Activated CD4-positive, CD25-positive, alpha-beta regulatory T cell treated with anti-CD3 and anti-CD28 coated beads, Interleukin-2, amount 50 U/mL, for 24 hours (primary cell): ENCODE data around the gene SLC26A5.
"Not testable (repeated sequence)": the region's sequence is repeated elsewhere in the genome, so short reads cannot be mapped to it uniquely, and the experiment has no call there.

Experiments
- ATAC-seq, 2 donors: fragments of 150-1000 bp; cut with Tn5 transposase; one replicate each; pipeline ENCODE4 v1.10.0; 2021; ENCODE audit warnings: mild to moderate bottlenecking in 1 of 2, moderate library complexity in 1 of 2

SLC26A5 gene, protein sequence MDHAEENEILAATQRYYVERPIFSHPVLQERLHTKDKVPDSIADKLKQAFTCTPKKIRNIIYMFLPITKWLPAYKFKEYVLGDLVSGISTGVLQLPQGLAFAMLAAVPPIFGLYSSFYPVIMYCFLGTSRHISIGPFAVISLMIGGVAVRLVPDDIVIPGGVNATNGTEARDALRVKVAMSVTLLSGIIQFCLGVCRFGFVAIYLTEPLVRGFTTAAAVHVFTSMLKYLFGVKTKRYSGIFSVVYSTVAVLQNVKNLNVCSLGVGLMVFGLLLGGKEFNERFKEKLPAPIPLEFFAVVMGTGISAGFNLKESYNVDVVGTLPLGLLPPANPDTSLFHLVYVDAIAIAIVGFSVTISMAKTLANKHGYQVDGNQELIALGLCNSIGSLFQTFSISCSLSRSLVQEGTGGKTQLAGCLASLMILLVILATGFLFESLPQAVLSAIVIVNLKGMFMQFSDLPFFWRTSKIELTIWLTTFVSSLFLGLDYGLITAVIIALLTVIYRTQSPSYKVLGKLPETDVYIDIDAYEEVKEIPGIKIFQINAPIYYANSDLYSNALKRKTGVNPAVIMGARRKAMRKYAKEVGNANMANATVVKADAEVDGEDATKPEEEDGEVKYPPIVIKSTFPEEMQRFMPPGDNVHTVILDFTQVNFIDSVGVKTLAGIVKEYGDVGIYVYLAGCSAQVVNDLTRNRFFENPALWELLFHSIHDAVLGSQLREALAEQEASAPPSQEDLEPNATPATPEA

DNA sequence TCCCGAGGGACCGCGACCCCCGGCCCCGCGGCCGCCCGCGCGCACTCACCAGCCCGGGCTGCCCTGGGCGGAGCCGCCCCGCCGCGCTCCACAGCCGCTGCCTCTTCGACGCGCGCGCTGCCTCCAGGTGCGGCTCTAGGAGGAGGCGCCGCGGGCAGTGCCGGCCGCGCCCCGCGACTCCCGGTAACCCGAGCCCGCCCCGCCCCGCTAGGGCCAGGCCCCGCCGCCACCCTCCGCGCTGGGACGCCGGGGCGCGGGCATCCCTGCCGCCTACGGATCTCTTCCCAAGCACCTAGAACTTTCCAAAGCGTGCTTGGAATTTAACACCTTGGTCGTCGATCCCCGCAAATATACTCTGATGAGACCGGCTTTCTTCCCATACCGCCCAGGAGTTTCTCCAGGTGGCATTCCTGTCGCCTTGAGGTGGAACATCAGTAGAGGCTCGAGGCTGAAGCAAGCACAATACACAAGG, at the start of gene SLC26A5:
Gene SLC26A5 (minus strand): TSS at position 159 of the 472 bp plus-strand sequence. CDS start 24,693 bp downstream, outside the sequence.
- peak; percentile 38 to 65 for ATAC-seq

- no peak for ATAC-seq
Measured at GRCh38 chr7:103487419-103487818, 41.4 kb upstream of the SLC26A5 start.

DNA sequence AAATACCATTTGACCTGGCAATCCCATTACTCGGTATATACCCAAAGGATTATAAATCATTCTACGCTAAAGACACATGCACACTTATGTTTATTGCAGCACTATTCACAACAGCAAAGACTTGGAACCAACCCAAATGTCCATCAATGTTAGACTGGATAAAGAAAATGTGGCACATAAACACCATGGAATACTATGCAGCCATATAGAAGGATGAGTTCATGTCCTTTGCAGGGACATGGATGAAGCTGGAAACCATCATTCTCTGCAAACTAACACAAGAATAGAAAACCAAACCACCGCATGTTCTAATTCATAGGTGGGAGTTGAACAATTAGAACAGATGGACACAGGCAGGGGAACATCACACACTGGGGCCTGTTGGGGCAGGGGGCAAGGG, 40.9 kb upstream of the SLC26A5 start:
- ATAC-seq = not testable (repeated sequence)

DNA sequence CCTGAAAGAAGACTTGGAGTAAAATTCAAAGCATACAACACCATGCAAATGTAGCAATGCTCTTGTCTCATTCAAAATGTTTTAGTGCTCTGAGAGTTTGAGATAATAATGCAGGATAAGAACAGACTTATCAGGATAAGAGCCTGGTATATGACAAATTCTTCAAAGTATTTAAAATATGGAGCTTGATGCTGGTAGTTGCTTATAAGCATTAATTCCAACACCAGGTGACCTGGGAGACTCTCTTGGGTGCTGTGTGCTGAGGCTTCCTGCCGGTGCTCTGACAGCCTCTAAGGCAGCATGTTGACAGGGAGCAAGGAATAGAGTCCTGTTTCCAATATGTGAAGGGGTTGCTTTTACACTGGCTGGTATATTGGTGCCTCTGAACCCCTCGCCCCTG, 34.8 kb upstream of the SLC26A5 start:
- no peak for ATAC-seq

DNA sequence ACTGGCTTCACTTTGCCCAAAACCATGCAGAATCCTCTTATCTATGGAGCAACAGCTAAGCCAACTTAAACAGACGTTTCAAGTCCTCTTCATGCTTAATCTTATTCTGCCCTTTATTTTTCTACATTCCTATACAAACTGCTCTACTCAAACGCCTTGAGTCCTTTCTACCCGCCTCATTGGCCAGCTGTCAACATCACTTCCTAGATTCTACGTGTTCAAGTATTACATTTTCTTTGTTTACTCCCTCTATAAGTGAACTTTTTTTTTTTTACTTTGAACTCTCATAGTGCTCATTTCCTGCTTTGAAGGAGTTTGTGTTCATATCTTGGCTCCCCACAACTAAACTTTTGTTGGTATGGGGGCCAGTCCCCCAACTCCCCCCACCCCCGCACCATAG, 28.9 kb upstream of the SLC26A5 start:
- ATAC-seq = no peak

- ATAC-seq = no peak
Measured at GRCh38 chr7:103469095-103469948, 23.3 kb upstream of the SLC26A5 start.

- ATAC-seq = no peak
Measured at GRCh38 chr7:103466814-103467213, 20.8 kb upstream of the SLC26A5 start.

- no peak for ATAC-seq
Measured at GRCh38 chr7:103462358-103462757, 16.4 kb upstream of the SLC26A5 start.

DNA sequence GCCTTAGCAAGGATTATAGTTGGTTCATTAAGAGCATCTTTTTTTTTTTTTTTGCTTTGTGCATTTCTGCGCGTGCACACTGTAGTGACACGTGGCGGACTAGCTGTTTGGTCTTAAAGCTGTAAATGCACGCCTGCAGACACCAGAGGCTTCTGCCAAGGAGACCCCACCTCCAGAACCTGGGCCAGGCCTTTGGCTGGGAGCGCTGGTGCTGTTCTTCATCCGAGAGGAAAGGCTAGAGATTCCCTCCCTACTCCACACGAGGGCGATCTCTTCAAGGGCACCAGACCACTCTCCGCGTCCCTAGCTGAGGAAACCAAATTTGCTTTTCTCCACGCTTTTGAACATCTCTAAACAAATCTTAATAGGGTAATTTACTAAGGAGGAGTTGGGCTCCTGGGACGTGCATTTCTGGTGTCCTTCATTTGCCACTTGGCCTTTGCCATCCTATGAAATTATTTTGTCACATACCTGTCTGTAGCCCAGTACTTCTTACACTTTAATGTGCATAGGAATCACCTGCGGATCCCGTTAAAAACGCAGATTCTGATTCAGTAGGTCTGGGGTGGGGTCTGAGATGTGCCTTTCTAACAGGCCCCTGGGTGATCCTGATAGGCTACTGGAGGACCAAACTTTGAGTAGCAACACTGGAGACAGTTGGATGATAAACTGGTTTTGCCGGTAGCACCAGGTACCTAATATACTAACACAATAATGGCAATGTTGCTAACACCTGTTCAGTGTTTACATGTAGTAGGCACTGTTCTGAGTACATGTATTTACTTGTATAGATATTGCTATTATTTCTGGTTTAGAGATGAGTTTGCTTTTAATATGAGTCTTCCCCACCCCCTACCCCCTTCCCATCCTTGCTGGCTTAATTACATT, 1.3 kb upstream of the SLC26A5 start:
- peak in 1 of 2 donors; percentile 33 for ATAC-seq

- no peak for ATAC-seq
Measured at GRCh38 chr7:103445228-103446048, 569 bp downstream of the SLC26A5 start.

DNA sequence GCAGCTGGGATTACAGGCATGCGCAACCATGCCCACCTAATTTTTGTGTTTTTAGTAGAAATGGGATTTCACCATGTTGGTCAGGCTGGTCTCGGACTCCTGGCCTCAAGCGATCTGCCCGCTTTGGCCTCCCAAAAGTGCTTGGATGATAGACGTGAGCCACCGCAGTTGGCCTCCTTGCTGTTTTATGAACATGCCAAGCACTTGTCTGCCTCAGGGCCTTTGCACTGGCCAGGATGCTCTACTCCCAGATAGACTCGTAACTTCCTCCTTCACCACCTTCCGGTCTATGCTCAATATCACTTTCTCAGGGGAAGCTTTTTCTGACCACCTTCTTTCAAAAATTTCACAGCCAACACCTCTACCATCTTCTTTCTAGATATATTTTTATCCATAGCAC, 6.3 kb downstream of the SLC26A5 start:
- ATAC-seq = no peak

GRCh38 chr7:103437623-103438022, 8.4 kb downstream of the SLC26A5 start:
- no peak for ATAC-seq

DNA sequence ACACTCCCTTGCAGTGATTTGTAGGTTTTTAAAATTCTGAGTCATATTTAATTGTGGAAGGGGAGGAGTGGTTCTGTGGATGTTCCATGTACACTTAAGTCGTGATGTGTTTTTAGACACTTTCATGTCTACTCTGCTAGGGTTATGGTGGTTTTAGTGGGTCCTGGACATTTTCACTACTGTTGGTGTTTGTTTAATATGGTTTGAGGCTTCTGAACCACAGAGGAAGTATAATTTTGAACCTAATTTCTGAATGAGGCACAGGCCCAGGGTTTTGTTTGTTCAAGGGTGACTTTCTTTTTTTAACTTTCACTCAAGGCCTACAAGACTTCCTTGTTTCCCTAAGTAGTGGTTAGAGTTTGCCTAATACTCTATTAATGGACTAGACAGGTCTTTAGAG, 13.3 kb downstream of the SLC26A5 start:
- ATAC-seq = no peak

GRCh38 chr7:103425177-103425576, 20.8 kb downstream of the SLC26A5 start:
- ATAC-seq = no peak

DNA sequence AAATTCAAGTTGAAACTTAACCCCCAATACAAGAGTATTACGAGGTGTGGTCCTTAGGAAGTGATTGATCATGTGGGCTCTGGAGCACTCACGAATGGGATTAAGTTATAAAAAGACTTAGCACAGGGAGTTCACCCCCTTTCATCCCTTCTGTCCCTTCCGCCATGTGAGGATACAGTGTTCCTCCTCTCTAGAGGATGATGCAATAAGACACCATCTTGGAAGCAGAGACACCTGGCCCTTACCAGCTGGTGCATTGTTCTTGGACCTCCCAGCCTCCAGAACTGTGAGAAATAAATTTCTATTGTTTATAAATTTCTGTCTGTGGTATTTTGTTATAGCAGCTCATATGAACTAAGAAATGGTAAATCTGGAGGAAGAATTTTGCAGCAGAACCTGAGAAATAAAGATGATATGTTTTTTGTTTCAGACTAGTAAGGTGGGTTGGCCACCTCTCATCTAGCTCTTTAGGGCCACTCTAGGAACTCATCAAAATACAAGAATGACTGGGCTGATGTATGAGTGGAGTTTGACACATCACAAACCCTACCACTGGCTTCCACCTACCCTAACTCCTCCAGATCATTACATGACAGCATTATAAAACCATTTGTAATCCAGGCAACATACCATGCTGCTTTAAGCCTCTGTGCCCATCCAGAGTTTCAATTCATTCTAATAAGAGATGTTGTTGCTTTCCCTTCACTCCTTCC, 22.4 kb downstream of the SLC26A5 start:
- no peak for ATAC-seq

- ATAC-seq = no peak
Measured at GRCh38 chr7:103420857-103421384, 25.1 kb downstream of the SLC26A5 start.

- ATAC-seq = no peak
Measured at GRCh38 chr7:103418241-103418640, 27.8 kb downstream of the SLC26A5 start.

DNA sequence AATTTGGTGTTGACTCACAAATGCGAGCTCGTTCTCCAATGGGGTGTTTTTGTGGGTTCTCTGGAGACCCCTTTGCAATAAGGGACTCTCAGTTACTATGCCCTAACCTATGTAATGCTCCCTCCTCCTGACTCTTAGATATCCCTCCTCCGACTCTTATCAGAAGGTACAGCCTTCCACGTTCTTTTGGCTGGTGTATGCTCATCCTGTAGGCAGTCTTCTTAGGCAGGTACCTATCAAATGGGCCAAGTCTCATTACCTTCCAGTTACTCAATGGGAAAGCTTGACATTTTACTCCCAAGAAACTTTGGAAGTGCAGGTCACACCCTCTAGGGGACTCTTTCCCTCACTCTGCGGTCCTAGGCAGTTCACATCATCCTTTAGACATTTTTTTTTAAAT, 32.6 kb downstream of the SLC26A5 start:
- ATAC-seq = no peak

DNA sequence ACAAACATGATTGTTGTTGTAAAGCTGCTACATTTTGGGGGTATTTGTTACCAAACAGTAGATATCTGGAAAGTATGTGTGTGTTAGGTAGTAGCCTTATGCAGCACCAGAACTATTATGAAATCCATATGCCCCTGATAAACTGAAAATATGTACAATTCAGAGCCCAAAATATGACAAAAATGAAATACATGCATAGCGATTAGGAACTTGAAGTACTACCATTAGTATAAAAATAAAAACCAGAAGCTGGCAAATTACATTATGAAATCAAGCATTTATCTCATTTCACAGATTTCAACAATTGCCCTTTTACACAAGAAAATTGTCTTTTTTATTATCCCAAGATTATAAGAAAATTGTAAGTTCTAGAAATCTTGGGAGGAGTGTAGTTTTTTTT, 33.9 kb downstream of the SLC26A5 start:
- no peak for ATAC-seq
